K562 (cell line): ENCODE results near the gene C4orf36. TPM values are rescaled to one million over a fixed set of nuclear protein-coding genes. Genes with fewer than 3 reads are reported as not detected.

Experiments used
- CHD2 ChIP-seq: IDR thresholded peaks from 2 replicates; pipeline ENCODE4 v1.6.1; 2011; ENCODE audit warnings: low read depth, low read length
- CREB1 ChIP-seq, 2 experiments: sonication (generic) in 1 of 2; formaldehyde crosslinking in 1 of 2; IDR thresholded peaks; 2 replicates each; pipeline versions ENCODE4 v1.6.1 to v1.8.0; 2012 to 2022; ENCODE audit warnings: inconsistent platforms in 1 of 2, mild to moderate bottlenecking in 1 of 2, missing genetic modification reagents in 1 of 2, moderate library complexity in 1 of 2
- CREBBP ChIP-seq: IDR thresholded peaks from one replicate; pipeline ENCODE4 v1.6.1; 2012; ENCODE audit warnings: low read depth, mild to moderate bottlenecking, control low read depth, inconsistent platforms, low read length
- DDX20 ChIP-seq: fragments of 450-650 bp; IDR thresholded peaks from 2 replicates; pipeline ENCODE4 v1.6.1; 2016; ENCODE audit warnings: missing genetic modification characterization, low read depth, mild to moderate bottlenecking, missing compliant biosample characterization, moderate library complexity
- GABPA ChIP-seq: fragments of 200-800 bp; sonication (Bioruptor generic); conservative IDR thresholded peaks from 2 replicates; pipeline ENCODE4 v1.6.1; 2016; ENCODE audit warnings: low read depth, missing genetic modification characterization, missing compliant biosample characterization
- KLF1 ChIP-seq: fragments of 450-650 bp; IDR thresholded peaks from 2 replicates; pipeline ENCODE4 v1.6.1; 2016; ENCODE audit warnings: missing genetic modification characterization, missing compliant biosample characterization
- MAZ ChIP-seq, 2 experiments: fragments of 450-650 bp in 1 of 2; sonication (generic) in 1 of 2; formaldehyde crosslinking; IDR thresholded peaks in 1 of 2; conservative IDR thresholded peaks in 1 of 2; 2 replicates each; pipeline versions ENCODE4 v1.4.0 to v1.5.0; 2020; ENCODE audit warnings: mild to moderate bottlenecking in 1 of 2, missing genetic modification reagents in 1 of 2
- NCOA4 ChIP-seq: fragments of 450-650 bp; IDR thresholded peaks from 2 replicates; pipeline ENCODE4 v1.6.1; 2018; ENCODE audit warnings: mild to moderate bottlenecking; ENCODE audit not compliant: partially characterized antibody
- POLR2A ChIP-seq: fragments of 450-650 bp; conservative IDR thresholded peaks from 2 replicates; pipeline ENCODE4 v1.6.1; 2016
- POLR2B ChIP-seq: fragments of 450-650 bp; IDR thresholded peaks from 2 replicates; pipeline ENCODE4 v1.6.1; 2018; ENCODE audit warnings: low read depth; ENCODE audit not compliant: partially characterized antibody
- RBM34 ChIP-seq: fragments of 200-400 bp; formaldehyde crosslinking; IDR thresholded peaks from 2 replicates; pipeline ENCODE4 v1.6.1; 2018; ENCODE audit warnings: low read length, borderline replicate concordance; ENCODE audit not compliant: insufficient read depth
- SREBF1 ChIP-seq: fragments of 150-350 bp; IDR thresholded peaks from 2 replicates; pipeline ENCODE4 v1.6.1; 2014; ENCODE audit warnings: antibody characterized with exemption, low read depth, low read length, borderline replicate concordance
- polyA plus RNA-seq, 8 experiments: library from polyadenylated mRNA; depleted of rRNA in 4 of 8; stranded (reverse) in 5 of 8; unstranded in 3 of 8; fragments of >200 nt; fragmentation: Nextera tagmentation in 2 of 8; fragmentation: Illumina TruSeq in 1 of 8; extraction: Ambion mirVana in 2 of 8; extraction: Trizol in 1 of 8; gene quantifications; 2 replicates each; pipeline versions ENCODE4 v1.2.1 to v1.2.3, GENCODE V29; 2011 to 2014; ENCODE audit warnings: inconsistent platforms in 1 of 8, missing spikeins in 1 of 8
- total RNA-seq, 7 experiments: library from RNA; depleted of rRNA in 6 of 7; stranded (reverse); fragments of >200 nt in 6 of 7; fragmentation: Illumina TruSeq in 2 of 7; extraction: Trizol in 2 of 7; gene quantifications; 2 replicates each; pipeline versions ENCODE4 v1.2.1 to v1.2.3, GENCODE V29; 2011 to 2021; ENCODE audit warnings: low replicate concordance in 1 of 7
- TF ChIP-seq, protein P1 (sequence below), 3 experiments: fragments of 200-800 bp in 1 of 3; fragments of 250-450 bp in 1 of 3; fragments of 450-650 bp in 1 of 3; sonication (Bioruptor Pico) in 1 of 3; sonication (Bioruptor generic) in 1 of 3; formaldehyde crosslinking in 1 of 3; IDR thresholded peaks; 2 replicates each; pipeline versions ENCODE4 v1.6.1 to v1.8.0; 2016 to 2022; ENCODE audit warnings: mild to moderate bottlenecking in 2 of 3, missing genetic modification characterization in 2 of 3, missing compliant biosample characterization in 1 of 3, moderate library complexity in 1 of 3
- TF ChIP-seq, protein P2 (sequence below): sonication (generic); formaldehyde crosslinking; IDR thresholded peaks from 2 replicates; pipeline ENCODE4 v1.9.0; 2022; ENCODE audit warnings: mild to moderate bottlenecking, missing genetic modification reagents
- TF ChIP-seq, protein P3 (sequence below), 2 experiments: fragments of 450-650 bp in 1 of 2; sonication (generic) in 1 of 2; formaldehyde crosslinking in 1 of 2; IDR thresholded peaks in 1 of 2; conservative IDR thresholded peaks in 1 of 2; 2 replicates each; pipeline versions ENCODE4 v1.6.1 to v1.8.1; 2016 to 2023; ENCODE audit warnings: mild to moderate bottlenecking in 2 of 2, moderate library complexity in 2 of 2, inconsistent platforms in 1 of 2, missing genetic modification reagents in 1 of 2
- TF ChIP-seq, protein P4 (sequence below), 2 experiments: fragments of 450-650 bp in 1 of 2; IDR thresholded peaks; 2 replicates each; pipeline ENCODE4 v1.6.1; 2011 to 2017; ENCODE audit warnings: low read depth in 2 of 2, antibody characterized with exemption in 1 of 2, borderline replicate concordance in 1 of 2, low read length in 1 of 2, mild to moderate bottlenecking in 1 of 2, mixed read lengths in 1 of 2; ENCODE audit not compliant: control insufficient read depth in 1 of 2

Gene C4orf36
- total and polyA plus RNA-seq, 9 of the 15 experiments (the other 6 are each of a cell fraction or from before 2014, with no cell fraction given): 0.14 to 0.45 (median 0.20) TPM; not detected in 5

DNA sequence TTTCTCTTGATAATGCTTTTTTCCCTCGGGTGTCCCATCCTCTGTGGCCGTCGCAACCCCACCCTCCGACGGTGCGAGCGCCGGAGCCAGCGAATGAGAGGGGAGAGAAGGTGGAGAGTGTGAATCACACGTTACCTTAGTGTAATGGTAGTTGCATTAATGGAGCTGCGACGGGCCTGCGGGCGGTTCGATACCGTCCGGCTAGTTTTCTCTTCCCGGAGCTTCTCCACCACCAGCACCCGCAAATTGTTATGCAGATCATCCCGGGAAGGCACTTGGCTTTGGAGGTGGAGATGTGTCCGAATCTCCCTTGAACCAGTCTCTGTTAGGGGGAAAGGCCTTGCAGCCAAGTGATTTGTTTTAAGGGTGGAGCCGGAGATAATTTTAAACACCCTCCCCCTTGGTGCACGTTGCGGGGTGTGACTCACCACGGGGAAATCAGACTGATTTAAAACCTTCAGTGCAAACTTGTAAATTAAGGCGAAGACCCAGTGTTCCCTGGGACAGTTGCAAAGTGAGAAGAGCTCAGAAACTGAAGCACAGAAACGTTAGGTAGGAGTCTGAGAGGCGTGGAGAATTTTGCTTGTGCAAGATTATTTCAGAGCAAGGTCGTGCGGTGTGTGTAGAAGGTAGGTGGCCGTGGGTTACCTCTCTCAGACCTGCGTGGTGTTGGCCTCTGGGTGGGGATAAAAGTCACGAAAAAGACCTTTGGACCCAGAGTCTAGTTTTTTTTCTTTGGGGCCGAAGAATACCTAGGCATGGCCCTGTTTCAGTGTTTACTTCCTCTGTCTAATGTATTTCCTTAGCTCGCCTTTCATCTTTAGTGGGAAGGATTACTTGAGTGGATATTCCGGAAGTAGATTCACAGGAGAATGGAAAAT, 43.9 kb upstream of the C4orf36 start (continued):
- TF ChIP-seq, protein P1, sequence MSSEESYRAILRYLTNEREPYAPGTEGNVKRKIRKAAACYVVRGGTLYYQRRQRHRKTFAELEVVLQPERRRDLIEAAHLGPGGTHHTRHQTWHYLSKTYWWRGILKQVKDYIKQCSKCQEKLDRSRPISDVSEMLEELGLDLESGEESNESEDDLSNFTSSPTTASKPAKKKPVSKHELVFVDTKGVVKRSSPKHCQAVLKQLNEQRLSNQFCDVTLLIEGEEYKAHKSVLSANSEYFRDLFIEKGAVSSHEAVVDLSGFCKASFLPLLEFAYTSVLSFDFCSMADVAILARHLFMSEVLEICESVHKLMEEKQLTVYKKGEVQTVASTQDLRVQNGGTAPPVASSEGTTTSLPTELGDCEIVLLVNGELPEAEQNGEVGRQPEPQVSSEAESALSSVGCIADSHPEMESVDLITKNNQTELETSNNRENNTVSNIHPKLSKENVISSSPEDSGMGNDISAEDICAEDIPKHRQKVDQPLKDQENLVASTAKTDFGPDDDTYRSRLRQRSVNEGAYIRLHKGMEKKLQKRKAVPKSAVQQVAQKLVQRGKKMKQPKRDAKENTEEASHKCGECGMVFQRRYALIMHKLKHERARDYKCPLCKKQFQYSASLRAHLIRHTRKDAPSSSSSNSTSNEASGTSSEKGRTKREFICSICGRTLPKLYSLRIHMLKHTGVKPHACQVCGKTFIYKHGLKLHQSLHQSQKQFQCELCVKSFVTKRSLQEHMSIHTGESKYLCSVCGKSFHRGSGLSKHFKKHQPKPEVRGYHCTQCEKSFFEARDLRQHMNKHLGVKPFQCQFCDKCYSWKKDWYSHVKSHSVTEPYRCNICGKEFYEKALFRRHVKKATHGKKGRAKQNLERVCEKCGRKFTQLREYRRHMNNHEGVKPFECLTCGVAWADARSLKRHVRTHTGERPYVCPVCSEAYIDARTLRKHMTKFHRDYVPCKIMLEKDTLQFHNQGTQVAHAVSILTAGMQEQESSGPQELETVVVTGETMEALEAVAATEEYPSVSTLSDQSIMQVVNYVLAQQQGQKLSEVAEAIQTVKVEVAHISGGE (CRISPR knock-in tag; IDR thresholded peaks at IDR 0.05): 0 out of 6 replicates have a peak, but pooled peaks of 1 of the 3 experiments have one; percentile 21
- TF ChIP-seq POLR2A: peak; percentile 64
- TF ChIP-seq, protein P2, sequence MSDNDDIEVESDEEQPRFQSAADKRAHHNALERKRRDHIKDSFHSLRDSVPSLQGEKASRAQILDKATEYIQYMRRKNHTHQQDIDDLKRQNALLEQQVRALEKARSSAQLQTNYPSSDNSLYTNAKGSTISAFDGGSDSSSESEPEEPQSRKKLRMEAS: peak; percentile 64
- TF ChIP-seq NCOA4: no peak
- no peak for TF ChIP-seq SREBF1
- TF ChIP-seq POLR2B: peak; percentile 42
- no peak for TF ChIP-seq CHD2
- TF ChIP-seq, protein P3, sequence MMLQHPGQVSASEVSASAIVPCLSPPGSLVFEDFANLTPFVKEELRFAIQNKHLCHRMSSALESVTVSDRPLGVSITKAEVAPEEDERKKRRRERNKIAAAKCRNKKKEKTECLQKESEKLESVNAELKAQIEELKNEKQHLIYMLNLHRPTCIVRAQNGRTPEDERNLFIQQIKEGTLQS (IDR thresholded peaks at IDR 0.05): peak; percentile 95
- TF ChIP-seq, protein P3 (CRISPR knock-in tag; conservative IDR thresholded peaks at IDR 0.05): peak; percentile 74; the same call in 1 of the 2 replicates
- TF ChIP-seq, protein P4, sequence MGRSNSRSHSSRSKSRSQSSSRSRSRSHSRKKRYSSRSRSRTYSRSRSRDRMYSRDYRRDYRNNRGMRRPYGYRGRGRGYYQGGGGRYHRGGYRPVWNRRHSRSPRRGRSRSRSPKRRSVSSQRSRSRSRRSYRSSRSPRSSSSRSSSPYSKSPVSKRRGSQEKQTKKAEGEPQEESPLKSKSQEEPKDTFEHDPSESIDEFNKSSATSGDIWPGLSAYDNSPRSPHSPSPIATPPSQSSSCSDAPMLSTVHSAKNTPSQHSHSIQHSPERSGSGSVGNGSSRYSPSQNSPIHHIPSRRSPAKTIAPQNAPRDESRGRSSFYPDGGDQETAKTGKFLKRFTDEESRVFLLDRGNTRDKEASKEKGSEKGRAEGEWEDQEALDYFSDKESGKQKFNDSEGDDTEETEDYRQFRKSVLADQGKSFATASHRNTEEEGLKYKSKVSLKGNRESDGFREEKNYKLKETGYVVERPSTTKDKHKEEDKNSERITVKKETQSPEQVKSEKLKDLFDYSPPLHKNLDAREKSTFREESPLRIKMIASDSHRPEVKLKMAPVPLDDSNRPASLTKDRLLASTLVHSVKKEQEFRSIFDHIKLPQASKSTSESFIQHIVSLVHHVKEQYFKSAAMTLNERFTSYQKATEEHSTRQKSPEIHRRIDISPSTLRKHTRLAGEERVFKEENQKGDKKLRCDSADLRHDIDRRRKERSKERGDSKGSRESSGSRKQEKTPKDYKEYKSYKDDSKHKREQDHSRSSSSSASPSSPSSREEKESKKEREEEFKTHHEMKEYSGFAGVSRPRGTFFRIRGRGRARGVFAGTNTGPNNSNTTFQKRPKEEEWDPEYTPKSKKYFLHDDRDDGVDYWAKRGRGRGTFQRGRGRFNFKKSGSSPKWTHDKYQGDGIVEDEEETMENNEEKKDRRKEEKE (IDR thresholded peaks at IDR 0.05; ENCODE audit: borderline replicate concordance in 1 of 2, control insufficient read depth in 1 of 2, low read depth in 2 of 2, low read length in 1 of 2): 0 out of 4 replicates have a peak, but pooled peaks of 1 of the 2 experiments have one; percentile 31
- peak in 1 of 2 experiments; percentile 42; a peak in 1 of 4 replicates for TF ChIP-seq MAZ (CRISPR knock-in tag; conservative IDR thresholded peaks at IDR 0.05 in 1 of 2, IDR thresholded peaks at IDR 0.05 in 1 of 2)
- TF ChIP-seq KLF1 (tag): peak; percentile 79; the same call in 1 of the 2 replicates
- TF ChIP-seq RBM34: no peak
- no peak for TF ChIP-seq DDX20 (tag)
- peak; percentile 51; the same call in 1 of the 2 replicates for TF ChIP-seq CREB1 (IDR thresholded peaks at IDR 0.05)
- TF ChIP-seq CREB1 (CRISPR knock-in tag; IDR thresholded peaks at IDR 0.05): peak; percentile 60
- TF ChIP-seq CREBBP: no peak
- TF ChIP-seq GABPA (tag): 0 out of 2 replicates have a peak, but pooled peaks have one; percentile 28
